ENCODE data around the gene WHRN.

- TF ChIP-seq CTCF (conservative IDR thresholded peaks at IDR 0.05; ENCODE audit: low read depth in 2 of 2): no peak
- no peak for TF ChIP-seq EZH2phosphoT487 (IDR thresholded peaks at IDR 0.05; ENCODE audit: unreplicated experiment)
- no peak for TF ChIP-seq EZH2 (IDR thresholded peaks at IDR 0.05; ENCODE audit: low read depth, unreplicated experiment)
Measured at GRCh38 chr9:114431770-114432169, 73.5 kb downstream of the WHRN start.

Data from GM23338 (cell line).